ENCODE results near the gene LYPD6B.

The LYPD6B gene

DNA sequence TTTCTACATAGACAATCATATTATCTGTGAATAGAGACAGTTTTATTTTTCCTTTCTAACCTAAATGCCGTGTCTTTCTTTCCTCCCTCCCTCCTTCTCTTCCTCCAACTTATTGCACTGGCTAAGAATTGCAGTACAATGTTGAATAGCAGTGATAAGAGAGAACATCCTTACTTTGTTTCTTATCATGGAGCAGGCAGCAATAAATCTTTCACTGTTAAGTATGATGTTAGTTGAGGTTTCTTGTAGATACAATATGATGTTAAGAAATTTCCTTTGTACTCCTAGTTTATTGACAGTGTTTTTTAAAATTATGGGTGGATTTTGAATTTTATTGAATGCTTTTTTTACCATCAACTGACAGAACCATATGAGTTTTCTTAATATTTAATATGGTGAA, 6.0 kb downstream of the LYPD6B start:
- no peak for DNase-seq

- DNase-seq = no peak
Measured at GRCh38 chr2:149047118-149047517, 8.6 kb downstream of the LYPD6B start.

DNA sequence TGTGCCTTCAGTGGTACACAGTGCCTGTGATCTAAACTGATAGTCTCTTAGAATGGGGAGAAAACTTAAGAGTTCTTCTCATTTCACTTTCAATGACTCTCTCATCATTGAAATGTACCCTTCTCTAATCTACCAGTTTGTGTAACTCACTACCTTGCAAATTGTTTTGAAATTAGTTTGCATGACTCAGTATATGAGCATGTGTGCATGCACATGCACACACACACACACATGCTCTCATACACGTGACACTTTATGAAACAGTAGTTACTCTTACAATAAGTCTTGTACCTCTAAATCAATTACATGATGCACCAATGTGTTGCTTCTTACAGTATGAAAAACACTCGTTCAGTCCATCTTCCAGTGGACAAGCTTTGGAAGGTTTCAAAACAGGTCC, 10.6 kb downstream of the LYPD6B start:
- no peak for DNase-seq

DNA sequence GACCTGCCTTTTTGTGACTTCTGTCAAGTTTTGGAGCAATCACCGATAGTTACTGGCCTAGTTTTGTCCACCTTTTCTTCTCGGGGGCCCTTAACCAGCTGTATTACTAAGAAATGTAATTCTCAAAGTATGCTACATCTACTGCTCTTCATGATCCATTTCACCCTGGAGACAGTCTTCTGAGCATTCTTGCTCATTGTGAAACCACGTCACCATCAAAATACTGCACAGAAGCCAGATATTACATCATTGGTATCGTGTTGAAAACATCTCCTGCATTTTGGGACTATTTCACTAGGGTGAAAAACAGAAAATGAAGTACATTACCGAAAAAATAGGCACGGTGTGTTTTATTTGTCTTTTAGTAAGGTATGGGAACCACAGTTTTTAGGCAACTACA, 11.7 kb downstream of the LYPD6B start:
- no peak for DNase-seq

GRCh38 chr2:149055751-149056150, 17.3 kb downstream of the LYPD6B start:
- DNase-seq = no peak

DNA sequence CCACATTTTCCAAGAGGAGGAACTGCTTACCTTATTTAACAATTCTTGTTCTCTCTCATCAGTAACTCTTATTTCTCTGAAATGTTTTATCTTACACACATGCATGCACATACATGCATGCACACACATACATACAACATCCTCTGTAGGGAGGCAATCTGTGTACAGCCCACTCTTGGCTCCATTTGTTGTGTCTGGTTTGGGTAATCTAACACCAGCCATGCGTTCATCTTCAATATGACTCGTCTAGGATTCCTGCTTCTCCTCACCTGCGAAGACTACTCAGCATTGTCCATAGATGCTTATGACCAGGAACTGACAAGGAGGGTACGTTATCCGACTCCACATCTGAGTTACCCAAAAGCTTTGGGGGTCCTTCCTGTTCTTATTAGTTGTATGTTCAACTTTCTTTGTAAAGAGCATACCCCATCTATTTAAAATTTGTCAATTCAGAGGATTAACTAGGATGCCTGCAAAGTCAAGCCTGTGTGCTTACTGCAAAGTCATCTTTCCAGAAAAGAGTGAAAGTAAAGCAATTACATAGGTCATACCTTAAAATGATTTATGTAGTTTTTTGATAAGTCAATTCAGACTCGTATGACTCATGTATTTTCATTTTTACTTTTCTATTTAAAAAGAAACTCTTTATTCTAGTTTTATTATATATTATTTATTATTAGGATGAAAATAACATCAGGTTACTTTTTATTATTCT, 18.2 kb downstream of the LYPD6B start:
- DNase-seq = no peak

DNA sequence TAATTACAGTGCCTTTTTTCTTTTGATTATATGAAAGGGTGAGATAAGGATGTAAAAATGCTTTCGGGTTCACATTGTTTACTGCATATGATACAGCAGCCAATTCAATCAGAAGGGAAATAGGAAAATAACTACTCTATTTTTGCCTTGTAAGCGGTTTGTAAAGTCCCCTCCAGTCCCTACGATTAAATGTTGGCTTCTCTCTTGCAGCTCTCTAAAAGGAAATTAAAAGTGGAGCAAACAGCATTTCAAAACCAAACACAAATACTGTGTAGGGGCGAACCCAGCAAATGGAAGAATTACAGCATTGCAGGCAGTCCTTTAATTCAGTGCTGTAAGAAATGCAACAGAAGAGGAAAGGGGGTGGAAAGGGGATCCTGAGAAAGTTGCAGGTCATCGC, 18.9 kb downstream of the LYPD6B start:
- DNase-seq = no peak

GRCh38 chr2:149058936-149059335, 20.4 kb downstream of the LYPD6B start:
- no peak for DNase-seq

DNA sequence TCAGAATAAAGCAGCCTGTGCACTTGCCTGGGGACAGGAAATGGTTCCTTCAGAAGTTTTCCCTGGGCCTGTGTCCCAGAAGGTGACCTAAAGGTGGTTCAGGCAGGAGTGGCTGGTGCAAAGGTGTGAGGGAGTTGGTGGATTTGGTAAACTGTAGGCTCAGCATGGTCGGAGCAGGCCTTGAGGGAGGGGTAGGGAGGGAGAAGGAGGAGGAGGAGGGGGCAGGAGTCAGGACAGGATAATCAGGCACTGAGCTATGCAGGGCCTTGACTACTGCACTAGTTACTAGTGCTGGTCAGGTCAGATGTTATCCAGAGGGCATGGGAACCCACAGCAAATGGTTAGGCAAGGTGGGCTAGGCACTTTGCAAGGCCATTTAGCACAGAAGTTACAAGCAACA, 21.3 kb downstream of the LYPD6B start:
- DNase-seq = no peak

DNA sequence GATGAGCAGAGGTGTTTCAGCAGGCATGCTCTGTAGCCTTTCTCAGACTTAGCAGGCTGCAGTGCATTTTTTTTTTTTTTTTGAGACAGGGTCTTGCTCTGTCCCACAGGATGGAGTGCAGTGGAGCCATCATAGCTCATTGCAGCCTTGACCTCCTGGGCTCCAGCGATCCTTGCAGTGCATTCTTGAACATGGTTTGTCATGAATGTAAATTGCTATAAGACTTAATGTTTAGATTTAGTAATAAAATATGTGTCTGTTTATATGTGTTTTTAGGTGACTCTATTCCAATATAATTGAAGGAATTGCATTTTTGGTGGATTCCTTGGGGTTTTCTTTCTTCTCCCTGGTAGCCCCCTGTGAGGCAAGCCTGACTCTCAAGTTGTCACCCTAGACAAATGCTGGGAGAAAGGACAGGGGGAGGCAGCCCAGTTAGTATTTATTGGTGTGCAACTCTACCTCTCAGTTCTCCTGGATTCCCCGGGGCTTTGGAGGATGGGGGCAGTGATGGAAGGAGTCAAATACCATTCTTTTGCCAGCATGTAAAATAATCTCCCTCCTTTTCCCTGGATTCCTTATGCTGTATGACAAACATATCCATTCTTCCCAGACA, 22.7 kb downstream of the LYPD6B start:
- no peak for DNase-seq

GRCh38 chr2:149062531-149062930, 24.0 kb downstream of the LYPD6B start:
- DNase-seq = no peak

- no peak for DNase-seq
Measured at GRCh38 chr2:149063177-149063576, 24.7 kb downstream of the LYPD6B start.

DNA sequence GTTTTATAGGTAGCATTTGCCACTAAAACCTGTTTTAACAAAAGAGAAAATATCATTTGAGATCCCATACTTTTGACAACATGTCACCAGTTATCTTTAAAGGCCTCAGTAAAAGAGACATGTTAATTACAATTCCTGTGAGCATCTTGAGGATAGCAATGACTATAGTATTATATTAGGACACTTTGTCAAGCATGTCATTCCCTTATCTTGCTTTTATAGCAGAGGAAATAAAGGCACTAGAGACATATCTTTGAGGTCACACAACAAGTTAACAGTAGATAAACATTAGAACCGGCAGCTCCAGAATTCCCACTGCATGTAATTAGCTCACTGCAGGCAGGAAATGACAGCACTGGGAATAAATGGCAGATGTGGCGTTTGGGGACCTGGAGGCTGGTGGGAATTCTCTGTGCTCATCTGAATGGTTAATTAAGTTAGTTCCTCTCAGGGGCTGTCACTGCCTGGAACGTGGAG, 25.9 kb downstream of the LYPD6B start:
- no peak for DNase-seq

DNA sequence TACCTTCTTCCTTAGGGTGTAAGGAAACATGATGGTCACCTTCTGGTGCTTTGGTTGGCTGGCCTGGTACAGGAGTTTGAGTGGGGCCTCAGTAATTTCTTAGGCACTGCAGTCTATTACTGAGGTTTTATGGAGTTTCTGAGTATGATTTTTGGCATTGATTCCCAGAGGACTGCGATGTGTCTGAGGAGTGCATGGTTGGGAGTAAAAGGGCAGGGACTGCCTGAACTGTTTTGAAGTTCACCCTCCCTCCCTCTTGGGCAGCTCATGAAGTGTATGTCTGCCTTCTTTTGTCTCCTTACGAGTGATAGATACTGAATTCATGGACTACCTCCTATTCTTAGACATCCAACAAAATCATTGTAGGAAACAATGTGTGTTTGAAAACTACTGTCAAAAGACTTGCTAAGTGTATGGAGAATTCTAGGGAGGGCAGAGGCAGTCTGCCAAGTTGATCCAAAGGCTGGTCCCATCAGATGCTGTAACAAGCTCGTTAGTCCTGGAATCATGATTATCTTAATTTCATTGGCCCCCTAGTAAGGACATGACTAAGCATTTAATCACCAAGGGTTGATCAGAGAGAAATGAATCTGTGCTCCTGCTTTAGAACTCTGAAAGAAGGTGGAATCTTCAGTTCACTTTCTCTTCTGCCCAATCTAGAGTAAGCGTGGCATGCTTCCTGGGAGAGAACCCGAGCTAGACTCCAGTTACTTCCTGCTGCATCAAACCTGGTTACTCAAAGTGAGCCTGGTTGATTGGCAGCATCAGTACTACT, 26.5 kb downstream of the LYPD6B start:
- DNase-seq = peak; percentile 48

GRCh38 chr2:149068225-149068995, 29.9 kb downstream of the LYPD6B start:
- no peak for DNase-seq

GRCh38 chr2:149068996-149069888, 30.7 kb downstream of the LYPD6B start:
- DNase-seq = peak; percentile 47

DNA sequence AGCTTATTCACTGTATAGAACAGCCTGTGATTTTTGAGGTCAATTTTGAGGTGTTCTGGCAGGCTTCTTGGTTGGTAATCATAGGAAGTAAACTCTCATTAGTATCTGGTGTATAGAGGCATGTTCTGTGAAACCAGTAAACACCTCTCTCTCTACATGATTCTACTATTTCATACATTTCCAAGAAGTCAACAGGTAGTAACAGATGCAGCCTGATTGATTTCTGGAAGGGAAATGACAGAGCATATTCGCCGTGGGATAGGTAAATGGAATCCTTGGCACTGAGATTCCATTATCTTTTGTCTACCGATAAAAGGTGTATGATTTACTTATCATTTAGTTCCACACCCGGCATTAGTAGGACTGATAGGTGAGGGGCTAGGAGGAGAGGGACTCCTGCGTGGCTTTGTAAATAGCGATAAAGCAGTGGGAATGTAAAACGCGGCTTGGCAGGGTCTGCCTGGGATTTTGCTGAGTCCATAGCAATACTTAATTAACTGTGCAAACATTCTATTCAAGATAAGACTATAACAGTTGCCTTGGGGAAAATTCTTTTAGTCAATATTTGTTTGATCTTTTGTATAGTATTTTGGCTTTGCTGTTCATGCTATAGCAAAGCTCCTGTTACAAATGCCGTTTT, 32.3 kb downstream of the LYPD6B start:
- DNase-seq = no peak

GRCh38 chr2:149075105-149075504, 36.6 kb downstream of the LYPD6B start:
- DNase-seq = no peak

DNA sequence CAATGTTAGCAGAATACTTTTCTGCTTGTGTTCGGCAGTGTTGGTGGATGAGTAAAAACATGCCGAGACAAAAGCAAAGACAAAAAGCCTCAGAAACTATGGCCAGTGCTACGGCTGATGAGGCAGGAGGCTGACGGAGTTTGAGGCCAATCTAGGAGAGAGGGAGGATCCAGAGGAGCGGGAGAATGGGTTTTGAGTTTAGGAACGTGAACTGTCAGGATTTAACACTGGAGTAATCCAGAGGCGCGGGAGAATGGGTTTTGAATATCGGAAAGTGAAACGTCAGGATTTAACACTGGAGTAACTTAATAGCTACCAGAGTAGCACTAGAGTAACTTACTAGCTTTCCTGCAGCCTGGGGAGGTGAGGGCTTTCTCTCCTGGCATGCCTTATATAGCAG, 37.4 kb downstream of the LYPD6B start:
- no peak for DNase-seq

GRCh38 chr2:149076863-149077412, 38.4 kb downstream of the LYPD6B start:
- DNase-seq = no peak

DNA sequence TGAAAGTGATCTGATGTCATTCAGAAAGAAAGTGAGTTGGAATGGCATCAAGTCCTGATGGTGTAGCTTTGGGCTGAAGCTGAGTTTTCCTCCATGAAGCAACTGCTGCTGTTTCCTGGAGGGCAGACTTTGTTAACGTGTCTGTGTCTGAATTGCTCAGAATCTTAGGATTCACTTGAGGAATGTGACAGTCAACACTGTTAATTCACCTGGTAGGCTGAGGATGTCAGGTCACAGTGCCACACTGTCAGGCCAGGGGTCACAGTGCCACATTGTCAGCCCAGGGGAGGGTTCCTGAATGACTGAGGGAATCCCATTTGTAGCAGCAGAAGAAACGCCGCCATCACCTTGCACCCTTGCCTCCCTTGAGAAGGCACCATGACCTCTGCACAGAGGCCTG, 39.4 kb downstream of the LYPD6B start:
- no peak for DNase-seq

All from T1000 (cell line).